ENCODE results near the gene EYA2. TPM values are rescaled to one million over a fixed set of nuclear protein-coding genes. Genes with fewer than 3 reads are reported as not detected.

Gene EYA2
- total RNA-seq, 1 experiment from 2014 or later, result 0.25 TPM

GRCh38 chr20:46964618-46965455 is 70.2 kb downstream of the EYA2 start:
- Mint-ChIP-seq H3K36me3 (ENCODE audit: insufficient read depth, unreplicated experiment) (no peaks in the 10 kb centered on the region), H3K27ac (ENCODE audit: unreplicated experiment) (no peak overlapping the region), H3K4me1 (ENCODE audit: low read depth, unreplicated experiment) (no peaks in the 10 kb centered on the region), H3K27me3 (ENCODE audit: insufficient read depth, unreplicated experiment) (peaks cover 11% of the 10 kb centered on the region), H3K9me3 (ENCODE audit: unreplicated experiment) (no peaks in the 10 kb centered on the region), H3K4me3 (ENCODE audit: unreplicated experiment) (no peak overlapping the region)
- DNase-seq, result no peak
- no peaks in the 10 kb centered on the region for H3K36me3 ChIP-seq (ENCODE audit: control insufficient read depth, insufficient read depth, low read length)
- no peaks in the 10 kb centered on the region for H3K27me3 ChIP-seq (replicated peaks; ENCODE audit: control insufficient read depth, insufficient read depth, low read length)
- CTCF ChIA-PET, result interaction anchor here (1.5 kb wide), 1 partner anchor 161 kb away, joined by 3 read pairs; no protein-coding TSS in a partner anchor
- H3K4me1 ChIP-seq, result no peaks in the 10 kb centered on the region
- TF ChIP-seq CTCF (IDR thresholded peaks at IDR 0.05; ENCODE audit: insufficient read depth in 1 of 2, low read depth in 1 of 2, low read length in 1 of 2, severe bottlenecking in 1 of 2, unreplicated experiment in 1 of 2), result no peak
- H3K9me3 ChIP-seq, result no peaks in the 10 kb centered on the region
- no peak overlapping the region for H3K4me3 ChIP-seq (ENCODE audit: low read depth, low read length)
- BruUV-seq (replicated peaks), result no TSS peak
- POLR2A ChIA-PET, result no interaction called here
- intact Hi-C loops (cut with micrococcal nuclease; ENCODE audit: unreplicated experiment), result no loop called here

- Histone ChIP-seq H3K4me3 (ENCODE audit: low read depth, low read length) (no peak overlapping the region), H3K9me3 (no peaks in the 10 kb centered on the region), H3K27me3 (replicated peaks; ENCODE audit: control insufficient read depth, insufficient read depth, low read length) (no peaks in the 10 kb centered on the region), H3K36me3 (ENCODE audit: control insufficient read depth, insufficient read depth, low read length) (no peaks in the 10 kb centered on the region), H3K4me1 (no peaks in the 10 kb centered on the region)
- ChIA-PET POLR2A (no interaction called here), CTCF (no interaction called here)
- Mint-ChIP-seq H3K27me3 (ENCODE audit: insufficient read depth, unreplicated experiment) (peaks cover 11% of the 10 kb centered on the region), H3K9me3 (ENCODE audit: unreplicated experiment) (peaks cover 2% of the 10 kb centered on the region), H3K4me1 (ENCODE audit: low read depth, unreplicated experiment) (no peaks in the 10 kb centered on the region), H3K4me3 (ENCODE audit: unreplicated experiment) (no peak overlapping the region), H3K36me3 (ENCODE audit: insufficient read depth, unreplicated experiment) (no peaks in the 10 kb centered on the region), H3K27ac (ENCODE audit: unreplicated experiment) (no peak overlapping the region)
- intact Hi-C loops (cut with micrococcal nuclease; ENCODE audit: unreplicated experiment), result no loop called here
- no TSS peak for BruUV-seq (replicated peaks)
- no peak for DNase-seq
- TF ChIP-seq CTCF (IDR thresholded peaks at IDR 0.05; ENCODE audit: insufficient read depth in 1 of 2, low read depth in 1 of 2, low read length in 1 of 2, severe bottlenecking in 1 of 2, unreplicated experiment in 1 of 2), result no peak
Measured at GRCh38 chr20:46965477-46965876, 70.8 kb downstream of the EYA2 start.

- Histone ChIP-seq H3K36me3 (ENCODE audit: control insufficient read depth, insufficient read depth, low read length) (no peaks in the 10 kb centered on the region), H3K9me3 (no peaks in the 10 kb centered on the region), H3K27me3 (replicated peaks; ENCODE audit: control insufficient read depth, insufficient read depth, low read length) (no peaks in the 10 kb centered on the region), H3K4me1 (no peaks in the 10 kb centered on the region), H3K4me3 (ENCODE audit: low read depth, low read length) (no peak overlapping the region)
- Mint-ChIP-seq H3K27ac (ENCODE audit: unreplicated experiment) (no peak overlapping the region), H3K4me3 (ENCODE audit: unreplicated experiment) (no peak overlapping the region), H3K27me3 (ENCODE audit: insufficient read depth, unreplicated experiment) (peaks cover 18% of the 10 kb centered on the region), H3K4me1 (ENCODE audit: low read depth, unreplicated experiment) (peaks cover 8% of the 10 kb centered on the region), H3K9me3 (ENCODE audit: unreplicated experiment) (peaks cover 19% of the 10 kb centered on the region), H3K36me3 (ENCODE audit: insufficient read depth, unreplicated experiment) (no peaks in the 10 kb centered on the region)
- no peak for TF ChIP-seq CTCF (IDR thresholded peaks at IDR 0.05; ENCODE audit: insufficient read depth in 1 of 2, low read depth in 1 of 2, low read length in 1 of 2, severe bottlenecking in 1 of 2, unreplicated experiment in 1 of 2)
- no peak for DNase-seq
- no TSS peak for BruUV-seq (replicated peaks)
- intact Hi-C loops (cut with micrococcal nuclease; ENCODE audit: unreplicated experiment), result no loop called here
- CTCF ChIA-PET, result interaction anchor here (1.5 kb wide), 1 partner anchor 215 kb away, joined by 4 read pairs; no protein-coding TSS in a partner anchor
- POLR2A ChIA-PET, result no interaction called here
Measured at GRCh38 chr20:46967646-46968045, 73.0 kb downstream of the EYA2 start.

Data from Caco-2 (cell line).